Fibroblast of lung (primary cell): Measurements from ENCODE around the gene CCNY. TPM values are rescaled to one million over a fixed set of nuclear protein-coding genes. Genes with fewer than 3 reads are reported as not detected.

Experiments used
- DNase-seq, 2 donors: peaks; one replicate each; pipeline versions ENCODE4 v3.0.0 to v3.0.0-alpha.2; 2010; ENCODE audit warnings: low read depth in 2 of 2
- H2AFZ ChIP-seq: 2 replicates; pipeline ENCODE4 v1.5.1; 2012; ENCODE audit warnings: low read length, control low read depth, inconsistent platforms
- H3K27ac ChIP-seq: 2 replicates; pipeline ENCODE4 v1.5.1; 2011; ENCODE audit warnings: low read length, control low read depth; ENCODE audit not compliant: insufficient read depth
- H3K27me3 ChIP-seq: 2 replicates; pipeline ENCODE4 v1.5.1; 2011; ENCODE audit warnings: mild to moderate bottlenecking, low read length; ENCODE audit not compliant: control insufficient read depth, insufficient read depth
- H3K36me3 ChIP-seq: 2 replicates; pipeline ENCODE4 v1.5.1; 2011; ENCODE audit warnings: low read length; ENCODE audit not compliant: control insufficient read depth, insufficient read depth
- H3K4me1 ChIP-seq: 2 replicates; pipeline ENCODE4 v1.5.1; 2011; ENCODE audit warnings: low read length; ENCODE audit not compliant: control insufficient read depth, insufficient read depth; ENCODE audit errors: extremely low read depth
- H3K4me2 ChIP-seq: 2 replicates; pipeline ENCODE4 v1.5.1; 2011; ENCODE audit warnings: low read length, control low read depth; ENCODE audit not compliant: insufficient read depth; ENCODE audit errors: extremely low read depth
- H3K4me3 ChIP-seq, 4 experiments: fragments of 200-600 bp in 1 of 4; sonication (generic) in 1 of 4; replicated peaks in 1 of 4; 2 replicates each; pipeline ENCODE4 v1.5.1; 2011 to 2016; ENCODE audit warnings: low read length in 4 of 4, low read depth in 3 of 4, mild to moderate bottlenecking in 3 of 4, control low read depth in 2 of 4, inconsistent platforms in 1 of 4, mixed read lengths in 1 of 4; ENCODE audit not compliant: insufficient read depth in 1 of 4; ENCODE audit errors: control extremely low read depth in 1 of 4
- H3K79me2 ChIP-seq: 2 replicates; pipeline ENCODE4 v1.5.1; 2012; ENCODE audit warnings: mild to moderate bottlenecking, low read length, inconsistent platforms; ENCODE audit not compliant: control insufficient read depth, insufficient read depth
- H3K9ac ChIP-seq: 2 replicates; pipeline ENCODE4 v1.5.1; 2011; ENCODE audit warnings: mild to moderate bottlenecking, low read length, control low read depth; ENCODE audit not compliant: insufficient read depth
- H3K9me3 ChIP-seq: 2 replicates; pipeline ENCODE4 v1.5.1; 2012; ENCODE audit warnings: low read depth, low read length; ENCODE audit not compliant: control insufficient read depth, insufficient read depth
- H4K20me1 ChIP-seq: 2 replicates; pipeline ENCODE4 v1.5.1; 2011; ENCODE audit warnings: low read length; ENCODE audit not compliant: control insufficient read depth, insufficient read depth; ENCODE audit errors: extremely low read depth
- CTCF ChIP-seq, 2 donors: IDR thresholded peaks in 1 of 2; conservative IDR thresholded peaks in 1 of 2; 1 replicate in 1 of 2; 2 replicates in 1 of 2; pipeline ENCODE4 v1.5.1; 2011 to 2012; ENCODE audit warnings: low read length in 2 of 2, control low read depth in 1 of 2, inconsistent platforms in 1 of 2, low read depth in 1 of 2, mild to moderate bottlenecking in 1 of 2
- EZH2 ChIP-seq: IDR thresholded peaks from 2 replicates; pipeline ENCODE4 v1.5.1; 2012; ENCODE audit warnings: low read length, control low read depth, mild to moderate bottlenecking; ENCODE audit errors: missing control alignments
- polyA plus RNA-seq, 2 donors: library from polyadenylated mRNA; depleted of rRNA in 1 of 2; stranded (reverse) in 1 of 2; unstranded in 1 of 2; fragments of >200 nt; gene quantifications; 2 replicates each; pipeline ENCODE4 v1.2.1, GENCODE V29; 2011 to 2012; ENCODE audit warnings: missing spikeins in 1 of 2
- total RNA-seq: library from RNA; depleted of rRNA; stranded (reverse); fragments of >200 nt; gene quantifications from 2 replicates; pipeline ENCODE4 v1.2.1, GENCODE V29; 2014

Gene CCNY
- total and polyA plus RNA-seq, 2 donors (not counting 1 experiment from before 2014, with no cell fraction given), result 34.7 to 66.4 TPM

GRCh38 chr10:35606430-35606829 lies 270.1 kb downstream of the CCNY start:
- no peak overlapping the region for H3K4me2 ChIP-seq

GRCh38 chr10:35607475-35608327 lies 271.4 kb downstream of the CCNY start:
- Histone ChIP-seq H3K4me3 (peak overlapping the region; percentile 26 to 51 (median 34)), H3K9me3 (no peaks in the 10 kb centered on the region), H3K9ac (no peak overlapping the region), H3K4me1 (peaks cover 2% of the 10 kb centered on the region), H3K27me3 (peaks cover 11% of the 10 kb centered on the region), H3K36me3 (no peaks in the 10 kb centered on the region), H3K79me2 (no peaks in the 10 kb centered on the region), H3K4me2 (peak overlapping the region; percentile 76), H3K27ac (no peak overlapping the region), H4K20me1 (no peaks in the 10 kb centered on the region), H2AFZ (peak overlapping the region; percentile 66)
- peak; percentile 14 to 34 for DNase-seq
- no peak for TF ChIP-seq EZH2
- TF ChIP-seq CTCF (conservative IDR thresholded peaks at IDR 0.05 in 1 of 2, IDR thresholded peaks at IDR 0.05 in 1 of 2; ENCODE audit: low read depth in 1 of 2, low read length in 2 of 2), result no peak

More at GRCh38 chr10:35606430-35606829, 270.1 kb downstream of the CCNY start:
- Histone ChIP-seq H3K9me3 (no peaks in the 10 kb centered on the region), H3K27ac (no peak overlapping the region), H3K4me3 (no peak overlapping the region), H3K36me3 (no peaks in the 10 kb centered on the region), H3K4me1 (peaks cover 2% of the 10 kb centered on the region), H4K20me1 (no peaks in the 10 kb centered on the region), H3K79me2 (no peaks in the 10 kb centered on the region), H3K27me3 (peaks cover 11% of the 10 kb centered on the region), H3K9ac (no peak overlapping the region), H2AFZ (no peak overlapping the region)
- TF ChIP-seq EZH2 (no peak), CTCF (conservative IDR thresholded peaks at IDR 0.05 in 1 of 2, IDR thresholded peaks at IDR 0.05 in 1 of 2; ENCODE audit: low read depth in 1 of 2, low read length in 2 of 2) (no peak)
- peak; percentile 41 to 75 for DNase-seq

- H3K4me2 ChIP-seq, result peak overlapping the region; percentile 76
- H4K20me1 ChIP-seq, result no peaks in the 10 kb centered on the region
- no peaks in the 10 kb centered on the region for H3K9me3 ChIP-seq
- no peak for TF ChIP-seq EZH2
- TF ChIP-seq CTCF (conservative IDR thresholded peaks at IDR 0.05 in 1 of 2, IDR thresholded peaks at IDR 0.05 in 1 of 2; ENCODE audit: low read depth in 1 of 2, low read length in 2 of 2), result no peak
- H3K27ac ChIP-seq, result no peak overlapping the region
- no peaks in the 10 kb centered on the region for H3K79me2 ChIP-seq
- H3K9ac ChIP-seq, result no peak overlapping the region
- H2AFZ ChIP-seq, result no peak overlapping the region
- peaks cover 11% of the 10 kb centered on the region for H3K27me3 ChIP-seq
- peaks cover 2% of the 10 kb centered on the region for H3K4me1 ChIP-seq
- no peak for DNase-seq
- H3K4me3 ChIP-seq, result peak overlapping the region in 1 of 4 experiments; percentile 51
- no peaks in the 10 kb centered on the region for H3K36me3 ChIP-seq
Observed at GRCh38 chr10:35608328-35608672, 272.0 kb downstream of the CCNY start.
